D341Med (cell line): ENCODE results near the gene TMTC1.

ENCODE experiments used
- DNase-seq: peaks from one replicate; pipeline ENCODE4 v3.0.0; 2012; ENCODE audit warnings: low spot score

The TMTC1 gene

GRCh38 chr12:29709496-29710040 lies 74.2 kb downstream of the TMTC1 start:
- no peak for DNase-seq

GRCh38 chr12:29709054-29709453 lies 74.7 kb downstream of the TMTC1 start:
- DNase-seq, result no peak

- DNase-seq, result no peak
These were observed 75.9 kb downstream of the TMTC1 start for GRCh38 chr12:29707846-29708245.

GRCh38 chr12:29706311-29706710 lies 77.4 kb downstream of the TMTC1 start:
- no peak for DNase-seq

GRCh38 chr12:29703528-29703927 lies 80.2 kb downstream of the TMTC1 start:
- no peak for DNase-seq

GRCh38 chr12:29702972-29703371 lies 80.8 kb downstream of the TMTC1 start:
- DNase-seq, result no peak

GRCh38 chr12:29702222-29702621 lies 81.5 kb downstream of the TMTC1 start:
- DNase-seq, result no peak

- no peak for DNase-seq
These were observed 82.8 kb downstream of the TMTC1 start for GRCh38 chr12:29700761-29701481.

GRCh38 chr12:29698756-29699155 lies 85.0 kb downstream of the TMTC1 start:
- no peak for DNase-seq

- no peak for DNase-seq
These were observed 87.9 kb downstream of the TMTC1 start for GRCh38 chr12:29695800-29696199.

- DNase-seq, result no peak
These were observed 88.7 kb downstream of the TMTC1 start for GRCh38 chr12:29695026-29695425.

- DNase-seq, result no peak
These were observed 89.7 kb downstream of the TMTC1 start for GRCh38 chr12:29694002-29694401.

- no peak for DNase-seq
These were observed 91.5 kb downstream of the TMTC1 start for GRCh38 chr12:29692237-29692636.

- no peak for DNase-seq
These were observed 92.4 kb downstream of the TMTC1 start for GRCh38 chr12:29691161-29691854.

GRCh38 chr12:29690728-29691127 lies 93.0 kb downstream of the TMTC1 start:
- no peak for DNase-seq

- no peak for DNase-seq
These were observed 94.8 kb downstream of the TMTC1 start for GRCh38 chr12:29688914-29689313.

- no peak for DNase-seq
These were observed 101.7 kb downstream of the TMTC1 start for GRCh38 chr12:29682088-29682487.

- no peak for DNase-seq
These were observed 102.4 kb downstream of the TMTC1 start for GRCh38 chr12:29681370-29681769.

- DNase-seq, result no peak
These were observed 107.1 kb downstream of the TMTC1 start for GRCh38 chr12:29676676-29677075.

- no peak for DNase-seq
These were observed 109.3 kb downstream of the TMTC1 start for GRCh38 chr12:29674463-29674862.

- no peak for DNase-seq
These were observed 110.4 kb downstream of the TMTC1 start for GRCh38 chr12:29673346-29673745.

- no peak for DNase-seq
These were observed 111.2 kb downstream of the TMTC1 start for GRCh38 chr12:29672580-29672979.

- DNase-seq, result no peak
These were observed 112.0 kb downstream of the TMTC1 start for GRCh38 chr12:29671742-29672141.
